ENCODE measurements around the gene ZC3H7B. TPM values are rescaled to one million over a fixed set of nuclear protein-coding genes. Genes with fewer than 3 reads are reported as not detected.

Gene ZC3H7B
- total RNA-seq, 4 donors from 2014 or later: 32.9 to 39.4 (median 35.9) TPM

DNA sequence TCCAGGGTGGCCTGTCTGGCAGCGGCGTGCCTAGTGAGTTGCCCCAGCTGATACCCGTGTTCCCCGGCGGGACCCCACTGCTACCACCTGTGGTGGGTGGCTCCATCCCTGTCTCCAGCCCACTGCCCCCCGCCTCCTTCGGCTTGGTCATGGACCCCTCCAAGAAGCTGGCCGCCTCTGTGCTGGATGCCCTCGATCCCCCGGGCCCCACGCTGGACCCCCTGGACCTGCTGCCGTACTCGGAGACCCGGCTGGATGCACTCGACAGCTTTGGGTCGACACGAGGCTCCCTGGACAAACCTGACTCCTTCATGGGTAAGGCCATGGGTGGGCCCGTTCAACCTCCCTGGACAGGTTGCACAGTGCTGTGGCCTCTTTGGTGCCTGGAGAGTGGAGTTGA, 38.5 kb downstream of the ZC3H7B start:
- no peak for DNase-seq (ENCODE audit: low spot score)
- ATAC-seq (ENCODE audit: low FRiP score): peak; percentile 13
- TF ChIP-seq, protein P1, sequence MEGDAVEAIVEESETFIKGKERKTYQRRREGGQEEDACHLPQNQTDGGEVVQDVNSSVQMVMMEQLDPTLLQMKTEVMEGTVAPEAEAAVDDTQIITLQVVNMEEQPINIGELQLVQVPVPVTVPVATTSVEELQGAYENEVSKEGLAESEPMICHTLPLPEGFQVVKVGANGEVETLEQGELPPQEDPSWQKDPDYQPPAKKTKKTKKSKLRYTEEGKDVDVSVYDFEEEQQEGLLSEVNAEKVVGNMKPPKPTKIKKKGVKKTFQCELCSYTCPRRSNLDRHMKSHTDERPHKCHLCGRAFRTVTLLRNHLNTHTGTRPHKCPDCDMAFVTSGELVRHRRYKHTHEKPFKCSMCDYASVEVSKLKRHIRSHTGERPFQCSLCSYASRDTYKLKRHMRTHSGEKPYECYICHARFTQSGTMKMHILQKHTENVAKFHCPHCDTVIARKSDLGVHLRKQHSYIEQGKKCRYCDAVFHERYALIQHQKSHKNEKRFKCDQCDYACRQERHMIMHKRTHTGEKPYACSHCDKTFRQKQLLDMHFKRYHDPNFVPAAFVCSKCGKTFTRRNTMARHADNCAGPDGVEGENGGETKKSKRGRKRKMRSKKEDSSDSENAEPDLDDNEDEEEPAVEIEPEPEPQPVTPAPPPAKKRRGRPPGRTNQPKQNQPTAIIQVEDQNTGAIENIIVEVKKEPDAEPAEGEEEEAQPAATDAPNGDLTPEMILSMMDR (IDR thresholded peaks at IDR 0.05): no peak

DNA sequence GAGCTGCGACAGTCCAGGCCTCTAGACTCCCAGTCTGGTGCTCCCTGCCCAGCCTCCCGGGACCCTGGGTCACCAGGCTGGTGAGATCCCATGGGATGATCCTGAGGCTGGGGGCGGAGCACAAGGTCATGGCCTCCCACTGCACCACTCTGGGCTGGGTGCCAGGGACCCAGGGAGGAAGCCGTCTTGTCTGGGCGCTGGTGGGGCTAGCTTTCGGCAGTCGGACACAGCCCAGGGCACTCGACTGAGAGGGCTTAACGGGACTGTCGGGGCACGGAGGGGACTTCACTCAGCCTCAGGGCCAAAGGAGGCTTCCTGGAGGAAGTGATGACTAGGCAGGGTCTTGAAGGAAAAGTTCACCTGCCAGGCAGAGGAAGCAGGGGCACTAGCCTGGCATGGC, 39.0 kb downstream of the ZC3H7B start:
- TF ChIP-seq, protein P1 (IDR thresholded peaks at IDR 0.05): no peak
- DNase-seq (ENCODE audit: low spot score) (no peak), ATAC-seq (ENCODE audit: low FRiP score) (peak; percentile 13)

DNA sequence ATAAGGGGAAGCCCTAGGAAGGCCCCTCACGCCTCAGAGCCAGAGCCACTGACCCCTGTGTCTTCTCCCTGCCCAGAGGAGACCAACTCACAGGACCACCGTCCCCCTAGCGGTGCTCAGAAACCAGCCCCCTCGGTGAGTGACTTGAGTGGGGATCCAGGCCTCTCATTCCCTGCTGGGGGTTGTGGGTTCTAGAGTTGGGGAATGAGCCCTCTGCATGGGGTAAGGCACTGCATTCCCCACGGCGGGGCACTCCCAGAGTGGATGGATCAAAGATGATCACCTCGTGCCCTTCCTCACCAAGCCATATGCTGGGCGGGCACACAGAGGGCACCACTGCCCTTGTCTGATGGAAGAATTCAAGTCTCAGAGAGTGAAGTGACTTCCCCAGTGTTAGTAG, 39.7 kb downstream of the ZC3H7B start:
- DNase-seq (ENCODE audit: low spot score) (no peak), ATAC-seq (ENCODE audit: low FRiP score) (no peak)
- TF ChIP-seq, protein P1 (IDR thresholded peaks at IDR 0.05): no peak

DNA sequence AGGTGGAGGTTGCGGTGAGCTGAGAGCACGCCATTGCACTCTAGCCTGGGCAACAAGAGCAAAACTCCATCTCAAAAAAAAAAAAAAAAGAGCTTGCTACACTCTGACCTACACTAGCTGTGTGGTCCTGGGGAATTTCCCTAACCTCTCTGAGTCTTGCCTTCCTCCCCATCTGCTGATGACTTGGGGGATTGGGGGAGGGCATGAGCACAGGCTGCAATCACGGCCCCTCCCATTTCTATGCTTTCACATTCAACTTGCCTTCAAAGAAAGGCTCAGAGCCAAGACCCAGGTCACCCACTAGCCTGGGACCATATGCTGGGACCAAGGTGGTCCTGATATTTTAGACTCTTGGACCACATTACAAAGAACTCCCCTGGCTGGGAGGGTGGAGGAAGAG, 40.7 kb downstream of the ZC3H7B start:
- ATAC-seq (ENCODE audit: low FRiP score): no peak

DNA sequence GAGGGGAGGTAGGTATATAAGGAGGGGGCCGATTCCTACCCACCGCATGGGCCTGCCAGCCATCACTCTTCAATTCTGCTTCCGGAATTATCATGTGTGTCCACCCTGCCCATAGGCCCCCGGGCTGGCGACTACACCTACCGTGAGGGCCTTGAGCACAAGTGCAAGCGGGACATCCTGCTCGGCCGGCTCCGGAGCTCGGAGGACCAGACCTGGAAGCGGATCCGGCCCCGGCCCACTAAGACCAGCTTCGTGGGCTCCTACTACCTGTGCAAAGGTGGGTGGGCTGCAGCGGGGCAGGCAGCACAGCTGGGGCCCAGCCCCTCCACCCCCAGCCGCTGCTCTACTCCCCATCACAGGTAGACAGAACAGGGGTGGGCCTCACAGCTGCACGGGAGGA, 42.0 kb downstream of the ZC3H7B start:
- DNase-seq (ENCODE audit: low spot score) (no peak), ATAC-seq (ENCODE audit: low FRiP score) (no peak)
- TF ChIP-seq, protein P1 (IDR thresholded peaks at IDR 0.05): no peak

More for the DNA sequence above, 40.7 kb downstream of the ZC3H7B start:
- no peak for DNase-seq (ENCODE audit: low spot score)
- TF ChIP-seq, protein P1 (IDR thresholded peaks at IDR 0.05): no peak

DNA sequence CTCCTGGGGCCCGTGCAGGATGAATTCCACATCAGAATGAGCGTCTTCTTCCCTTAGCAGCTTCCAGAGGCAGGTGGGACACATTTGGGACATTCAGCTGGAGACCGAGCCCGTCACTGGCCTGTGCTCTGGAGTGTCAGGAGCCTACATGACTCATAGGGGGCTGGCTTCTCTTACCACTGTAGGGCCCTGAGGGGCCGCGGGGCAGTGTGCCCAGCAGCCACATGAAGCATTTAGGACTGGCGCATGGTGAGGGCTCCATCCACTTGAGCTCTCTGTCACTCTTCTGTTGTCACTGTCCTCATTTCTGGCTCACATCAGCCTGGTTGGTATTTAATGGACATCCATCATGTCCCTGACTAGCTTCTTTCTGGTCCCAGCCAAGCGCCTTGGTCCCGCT, 42.4 kb downstream of the ZC3H7B start:
- TF ChIP-seq, protein P1 (IDR thresholded peaks at IDR 0.05): no peak
- ATAC-seq (ENCODE audit: low FRiP score): no peak

DNA sequence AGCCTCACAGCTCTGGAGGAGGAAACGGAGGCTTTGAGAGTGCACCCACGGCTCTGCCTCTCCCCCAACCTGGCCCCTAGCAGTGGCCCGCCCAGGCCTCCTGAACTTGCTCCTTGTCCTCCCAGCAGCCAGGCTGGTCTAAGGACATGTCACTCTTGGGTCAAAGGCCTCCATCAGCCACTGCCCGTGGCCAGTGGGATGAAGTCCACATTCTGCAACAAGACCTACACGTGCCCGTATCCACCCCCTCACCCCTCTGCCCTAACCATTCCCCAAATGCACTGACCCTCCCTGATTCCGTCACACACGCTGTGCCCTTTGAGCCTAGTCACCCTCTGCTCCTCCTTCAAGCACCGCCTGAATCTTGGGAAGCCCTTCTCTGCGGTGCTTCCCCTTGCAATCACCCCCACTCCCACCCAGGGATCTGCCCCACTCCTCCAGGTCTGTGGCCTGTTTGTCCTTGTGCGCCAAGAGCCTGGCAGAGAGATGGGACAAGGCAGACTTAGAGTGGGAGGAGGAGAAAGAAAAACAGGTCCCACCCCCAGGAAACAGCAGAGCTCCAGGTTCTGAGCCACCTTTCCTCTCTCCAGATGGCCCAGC, 43.0 kb downstream of the ZC3H7B start:
- TF ChIP-seq, protein P1 (IDR thresholded peaks at IDR 0.05): no peak
- DNase-seq (ENCODE audit: low spot score) (no peak), ATAC-seq (ENCODE audit: low FRiP score) (no peak)

More for the DNA sequence above, 42.4 kb downstream of the ZC3H7B start:
- DNase-seq (ENCODE audit: low spot score): no peak

Measured in omental fat pad (tissue), 4 donors.